ENCODE results near the gene MIA2.
"Not testable (repeated sequence)": the region's sequence is repeated elsewhere in the genome, so short reads cannot be mapped to it uniquely, and the experiment has no call there.

MIA2 gene

DNA sequence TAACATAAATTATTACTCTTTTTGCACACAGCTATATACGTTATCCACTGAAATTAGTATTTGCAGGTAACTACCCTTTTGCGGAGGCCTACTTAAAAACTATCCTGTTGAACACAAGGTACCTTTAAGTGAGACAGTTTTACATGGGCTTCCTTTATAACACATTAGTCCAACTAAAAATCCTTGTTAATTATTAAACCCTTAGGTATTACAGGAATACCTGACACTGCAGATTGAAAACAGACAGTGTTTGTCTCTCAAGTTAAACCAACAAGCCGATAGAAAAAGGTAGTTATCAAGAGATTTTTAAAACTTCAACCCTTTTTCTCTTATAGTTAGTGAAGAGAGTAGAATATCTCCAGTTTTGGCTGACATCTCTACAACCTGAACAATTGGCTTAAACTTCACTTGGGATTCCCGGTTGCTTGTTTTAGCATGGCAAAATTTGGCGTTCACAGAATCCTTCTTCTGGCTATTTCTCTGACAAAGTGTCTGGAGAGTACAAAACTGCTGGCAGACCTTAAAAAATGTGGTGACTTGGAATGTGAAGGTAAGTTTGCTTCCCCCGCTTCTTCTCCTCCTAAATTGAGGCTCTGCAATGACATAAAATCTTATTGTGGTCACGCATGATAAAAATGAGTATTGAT lies at the start of gene MIA2:
TSS of gene MIA2 (plus strand) at position 236 of the 647 bp plus-strand sequence. CDS start at position 436, 200 bp downstream.
- Histone ChIP-seq H3K4me1 (ENCODE audit: control insufficient read depth in 1 of 2, insufficient read depth in 2 of 2, low read length in 2 of 2) (peaks cover 0 to 4% of the 10 kb centered on the region in 2 donors), H3K36me3 (ENCODE audit: control insufficient read depth in 1 of 2, insufficient read depth in 2 of 2, low read length in 2 of 2) (no peaks in the 10 kb centered on the region), H3K27ac (ENCODE audit: low read length) (peak within 1 kb of the TSS; percentile 12), H3K9me3 (ENCODE audit: control insufficient read depth in 1 of 2, low read length in 2 of 2) (no peaks in the 10 kb centered on the region), H3K4me3 (ENCODE audit: low read depth in 1 of 2, low read length in 2 of 2) (peak within 1 kb of the TSS in 1 of 2 donors; percentile 8), H3K27me3 (ENCODE audit: low read depth, low read length) (no peaks in the 10 kb centered on the region)

DNA sequence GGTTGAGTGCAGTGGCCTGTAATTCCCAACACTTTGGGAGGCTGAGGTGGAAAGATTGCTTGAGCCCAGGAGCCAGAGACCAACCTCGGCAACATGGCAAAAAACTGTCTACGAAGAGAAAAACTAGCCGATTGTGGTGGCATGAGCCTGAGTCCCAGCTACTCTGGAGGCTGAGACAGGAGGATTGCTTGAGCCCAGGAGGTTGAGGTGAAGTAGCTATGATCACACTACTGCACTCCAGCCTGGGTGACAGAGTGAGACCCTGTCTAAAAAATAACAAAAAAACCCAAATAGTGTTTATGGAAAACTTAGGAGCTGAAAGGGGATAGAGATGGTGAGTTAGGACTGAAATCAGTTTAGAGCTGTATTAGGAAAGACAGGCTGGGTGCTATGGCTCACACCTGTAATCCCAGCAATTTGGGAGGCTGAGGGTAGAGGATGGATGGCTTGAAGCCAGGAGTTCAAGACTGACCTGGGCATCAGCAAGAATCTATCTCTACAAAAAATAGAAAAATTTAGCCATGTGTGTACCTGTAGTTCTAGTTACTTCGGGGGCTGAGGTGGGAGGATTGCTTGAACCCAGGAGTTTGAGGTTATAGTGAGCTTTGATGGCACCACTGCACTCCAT lies 49.0 kb upstream of the MIA2 start:
- Histone ChIP-seq H3K4me1 (ENCODE audit: control insufficient read depth in 1 of 2, insufficient read depth in 2 of 2, low read length in 2 of 2) (no peaks in the 10 kb centered on the region), H3K36me3 (ENCODE audit: control insufficient read depth in 1 of 2, insufficient read depth in 2 of 2, low read length in 2 of 2) (peaks cover 38 to 47% of the 10 kb centered on the region in 2 donors), H3K4me3 (ENCODE audit: low read depth in 1 of 2, low read length in 2 of 2) (no peak overlapping the region), H3K27me3 (ENCODE audit: low read depth, low read length) (no peaks in the 10 kb centered on the region), H3K9me3 (ENCODE audit: control insufficient read depth in 1 of 2, low read length in 2 of 2) (no peaks in the 10 kb centered on the region), H3K27ac (ENCODE audit: low read length) (no peak overlapping the region)

DNA sequence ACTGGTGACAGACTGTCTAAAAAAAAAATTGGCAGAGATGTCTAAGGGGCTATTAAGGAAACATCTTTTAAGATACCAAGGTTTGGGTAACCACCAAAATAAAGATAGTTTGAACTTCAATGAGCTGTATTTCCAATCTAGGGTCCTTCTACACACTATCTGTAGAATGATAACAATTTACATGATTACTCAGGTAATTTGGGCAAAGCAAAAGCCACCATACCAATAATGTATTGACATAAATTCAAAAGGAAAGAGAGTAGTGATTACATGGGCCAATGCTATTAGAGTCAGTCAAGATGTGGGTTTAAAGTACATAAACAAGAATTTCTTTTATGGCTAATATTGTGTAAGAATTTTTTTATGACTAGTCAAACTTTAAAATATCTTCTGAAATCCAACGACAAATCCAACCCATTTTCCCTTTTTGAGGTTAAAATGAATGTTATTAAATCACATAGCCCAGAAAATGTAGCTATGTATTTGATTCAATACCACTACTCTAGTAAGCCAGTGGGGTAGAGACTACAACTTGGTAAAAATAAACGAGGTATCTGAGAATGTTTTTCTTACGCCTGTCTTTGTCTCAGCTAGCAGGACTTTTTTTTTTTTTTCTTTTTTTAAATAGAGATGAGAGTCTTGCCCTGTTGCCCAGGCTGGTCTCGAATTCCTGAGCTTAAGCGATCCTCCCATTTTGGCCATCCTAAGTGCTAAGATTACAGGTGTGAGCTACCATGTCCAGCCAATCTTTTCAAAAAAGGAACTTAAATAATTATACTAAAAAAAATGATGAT lies 48.3 kb upstream of the MIA2 start:
- H3K27me3 ChIP-seq (ENCODE audit: low read depth, low read length): no peaks in the 10 kb centered on the region
- H3K9me3 ChIP-seq (ENCODE audit: control insufficient read depth in 1 of 2, low read length in 2 of 2): no peaks in the 10 kb centered on the region
- H3K27ac ChIP-seq (ENCODE audit: low read length): no peak overlapping the region
- H3K36me3 ChIP-seq (ENCODE audit: control insufficient read depth in 1 of 2, insufficient read depth in 2 of 2, low read length in 2 of 2): peaks cover 32 to 40% of the 10 kb centered on the region in 2 donors
- no peak overlapping the region for H3K4me3 ChIP-seq (ENCODE audit: low read depth in 1 of 2, low read length in 2 of 2)
- H3K4me1 ChIP-seq (ENCODE audit: control insufficient read depth in 1 of 2, insufficient read depth in 2 of 2, low read length in 2 of 2): no peaks in the 10 kb centered on the region

DNA sequence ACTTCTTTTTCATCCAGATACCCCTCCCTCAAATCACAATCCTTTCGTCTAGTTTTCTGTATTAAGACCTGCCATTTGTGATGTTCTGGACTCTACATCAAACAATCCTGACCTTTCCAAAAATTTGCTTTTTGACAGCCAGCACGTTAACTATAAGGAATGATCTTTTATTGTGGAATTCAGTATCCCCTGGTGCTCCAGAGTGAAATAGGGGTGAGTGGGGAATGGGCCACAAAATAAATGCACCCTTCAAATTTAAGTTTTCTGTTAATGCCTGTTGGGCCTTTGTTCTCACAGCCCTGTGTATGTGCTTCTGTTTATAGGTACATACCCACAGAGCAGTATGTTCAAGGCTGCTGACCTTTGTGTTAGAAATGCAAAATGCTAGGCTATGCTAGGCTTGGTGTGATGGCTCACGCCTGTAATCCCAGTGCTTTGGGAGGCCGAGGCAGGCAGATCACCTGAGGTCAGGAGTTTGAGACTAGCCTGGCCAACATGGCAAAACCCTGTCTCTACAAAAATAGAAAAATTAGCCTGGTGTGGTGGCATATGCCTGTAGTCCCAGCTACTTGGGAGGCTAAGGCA lies 46.7 kb upstream of the MIA2 start:
- Histone ChIP-seq H3K9me3 (ENCODE audit: control insufficient read depth in 1 of 2, low read length in 2 of 2) (no peaks in the 10 kb centered on the region), H3K27me3 (ENCODE audit: low read depth, low read length) (no peaks in the 10 kb centered on the region), H3K4me3 (ENCODE audit: low read depth in 1 of 2, low read length in 2 of 2) (no peak overlapping the region), H3K27ac (ENCODE audit: low read length) (no peak overlapping the region), H3K36me3 (ENCODE audit: control insufficient read depth in 1 of 2, insufficient read depth in 2 of 2, low read length in 2 of 2) (peaks cover 18 to 28% of the 10 kb centered on the region in 2 donors), H3K4me1 (ENCODE audit: control insufficient read depth in 1 of 2, insufficient read depth in 2 of 2, low read length in 2 of 2) (no peaks in the 10 kb centered on the region)

- no peak overlapping the region for H3K4me3 ChIP-seq (ENCODE audit: low read depth in 1 of 2, low read length in 2 of 2)
- no peaks in the 10 kb centered on the region for H3K9me3 ChIP-seq (ENCODE audit: control insufficient read depth in 1 of 2, low read length in 2 of 2)
- H3K27me3 ChIP-seq (ENCODE audit: low read depth, low read length): no peaks in the 10 kb centered on the region
- H3K36me3 ChIP-seq (ENCODE audit: control insufficient read depth in 1 of 2, insufficient read depth in 2 of 2, low read length in 2 of 2): no peaks in the 10 kb centered on the region
- no peaks in the 10 kb centered on the region for H3K4me1 ChIP-seq (ENCODE audit: control insufficient read depth in 1 of 2, insufficient read depth in 2 of 2, low read length in 2 of 2)
- no peak overlapping the region for H3K27ac ChIP-seq (ENCODE audit: low read length)
Observed at GRCh38 chr14:39203659-39204606, 29.8 kb upstream of the MIA2 start.

GRCh38 chr14:39207430-39207829 lies 26.3 kb upstream of the MIA2 start:
- not testable (repeated sequence) for H3K27me3 ChIP-seq (ENCODE audit: low read depth, low read length); H3K9me3 ChIP-seq (ENCODE audit: control insufficient read depth in 1 of 2, low read length in 2 of 2); H3K27ac ChIP-seq (ENCODE audit: low read length); H3K4me3 ChIP-seq (ENCODE audit: low read depth in 1 of 2, low read length in 2 of 2); H3K4me1 ChIP-seq (ENCODE audit: control insufficient read depth in 1 of 2, insufficient read depth in 2 of 2, low read length in 2 of 2); H3K36me3 ChIP-seq (ENCODE audit: control insufficient read depth in 1 of 2, insufficient read depth in 2 of 2, low read length in 2 of 2)

GRCh38 chr14:39211109-39211741 lies 22.5 kb upstream of the MIA2 start:
- H3K27me3 ChIP-seq (ENCODE audit: low read depth, low read length): no peaks in the 10 kb centered on the region
- H3K4me3 ChIP-seq (ENCODE audit: low read depth in 1 of 2, low read length in 2 of 2): no peak overlapping the region
- H3K9me3 ChIP-seq (ENCODE audit: control insufficient read depth in 1 of 2, low read length in 2 of 2): no peaks in the 10 kb centered on the region
- no peaks in the 10 kb centered on the region for H3K4me1 ChIP-seq (ENCODE audit: control insufficient read depth in 1 of 2, insufficient read depth in 2 of 2, low read length in 2 of 2)
- H3K27ac ChIP-seq (ENCODE audit: low read length): no peak overlapping the region
- H3K36me3 ChIP-seq (ENCODE audit: control insufficient read depth in 1 of 2, insufficient read depth in 2 of 2, low read length in 2 of 2): no peaks in the 10 kb centered on the region

- Histone ChIP-seq H3K4me3 (ENCODE audit: low read depth in 1 of 2, low read length in 2 of 2) (no peak overlapping the region), H3K27me3 (ENCODE audit: low read depth, low read length) (no peaks in the 10 kb centered on the region), H3K36me3 (ENCODE audit: control insufficient read depth in 1 of 2, insufficient read depth in 2 of 2, low read length in 2 of 2) (no peaks in the 10 kb centered on the region), H3K4me1 (ENCODE audit: control insufficient read depth in 1 of 2, insufficient read depth in 2 of 2, low read length in 2 of 2) (no peaks in the 10 kb centered on the region), H3K27ac (ENCODE audit: low read length) (no peak overlapping the region), H3K9me3 (ENCODE audit: control insufficient read depth in 1 of 2, low read length in 2 of 2) (no peaks in the 10 kb centered on the region)
Observed at GRCh38 chr14:39212034-39212433, 21.7 kb upstream of the MIA2 start.

DNA sequence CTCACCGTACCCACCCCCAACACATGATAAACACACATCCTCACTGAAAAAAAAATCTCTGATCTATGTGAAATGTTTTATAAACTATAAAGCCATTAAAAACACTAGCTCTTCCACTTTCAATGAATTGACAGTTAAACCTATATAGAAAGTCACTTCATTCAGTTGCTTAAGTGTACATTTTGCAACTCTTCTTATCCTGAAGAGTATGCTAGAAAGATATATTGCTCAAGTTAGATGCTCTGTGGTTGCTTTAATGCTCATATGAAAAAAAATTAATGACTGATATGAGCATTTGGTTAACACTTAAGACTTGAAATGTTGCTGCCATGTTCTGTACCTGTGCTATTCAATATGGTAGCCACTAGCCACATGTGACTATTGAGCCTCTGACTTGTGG lies 21.0 kb upstream of the MIA2 start:
- Histone ChIP-seq H3K4me1 (ENCODE audit: control insufficient read depth in 1 of 2, insufficient read depth in 2 of 2, low read length in 2 of 2) (no peaks in the 10 kb centered on the region), H3K4me3 (ENCODE audit: low read depth in 1 of 2, low read length in 2 of 2) (no peak overlapping the region), H3K36me3 (ENCODE audit: control insufficient read depth in 1 of 2, insufficient read depth in 2 of 2, low read length in 2 of 2) (no peaks in the 10 kb centered on the region), H3K27ac (ENCODE audit: low read length) (no peak overlapping the region), H3K27me3 (ENCODE audit: low read depth, low read length) (no peaks in the 10 kb centered on the region), H3K9me3 (ENCODE audit: control insufficient read depth in 1 of 2, low read length in 2 of 2) (no peaks in the 10 kb centered on the region)

DNA sequence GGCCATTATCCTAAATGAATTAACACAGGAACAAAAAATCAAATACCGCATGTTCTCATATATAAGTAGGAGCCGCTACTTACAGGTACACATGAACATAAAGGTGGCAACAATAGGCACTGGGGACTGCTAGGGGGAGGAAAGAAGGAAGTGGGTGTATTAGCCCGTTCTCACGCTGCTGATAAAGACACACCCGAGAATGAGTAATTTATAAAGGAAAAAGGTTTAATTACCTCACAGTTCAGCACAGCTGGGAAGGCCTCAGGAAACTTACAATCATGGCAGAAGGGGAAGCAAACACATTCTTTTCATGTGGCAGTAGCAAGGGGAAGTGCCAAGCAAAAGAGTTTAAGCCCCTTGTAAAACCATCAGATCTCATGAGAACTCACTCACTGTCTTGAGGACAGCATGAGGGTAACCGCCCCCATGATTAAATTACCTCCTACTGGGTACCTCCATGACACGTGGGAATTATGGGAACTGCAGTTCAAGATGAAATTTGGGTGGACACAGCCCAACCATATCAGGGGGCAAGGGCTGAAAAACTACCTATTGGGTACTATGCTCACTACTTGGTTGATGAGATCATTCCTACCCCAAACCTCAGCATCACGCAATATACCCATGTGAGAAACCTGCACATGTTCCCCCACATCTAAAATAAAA lies 16.4 kb upstream of the MIA2 start:
- Histone ChIP-seq H3K27me3 (ENCODE audit: low read depth, low read length) (no peaks in the 10 kb centered on the region), H3K4me1 (ENCODE audit: control insufficient read depth in 1 of 2, insufficient read depth in 2 of 2, low read length in 2 of 2) (peaks cover 0 to 3% of the 10 kb centered on the region in 2 donors), H3K27ac (ENCODE audit: low read length) (no peak overlapping the region)

More for the DNA sequence above, 16.4 kb upstream of the MIA2 start:
- H3K4me3 ChIP-seq (ENCODE audit: low read depth in 1 of 2, low read length in 2 of 2): no peak overlapping the region
- H3K36me3 ChIP-seq (ENCODE audit: control insufficient read depth in 1 of 2, insufficient read depth in 2 of 2, low read length in 2 of 2): no peaks in the 10 kb centered on the region
- no peaks in the 10 kb centered on the region for H3K9me3 ChIP-seq (ENCODE audit: control insufficient read depth in 1 of 2, low read length in 2 of 2)

Data from muscle layer of duodenum (tissue), 2 donors.